Neural progenitor cell (in vitro differentiated cells): ENCODE measurements around the gene INKA2.

Source experiments
- CTCF ChIP-seq: fragments of 200-600 bp; sonication (generic); IDR thresholded peaks from 2 replicates; pipeline ENCODE4 v1.5.1; 2017; ENCODE audit warnings: antibody characterized with exemption, mild to moderate bottlenecking
- EZH2 ChIP-seq: fragments of 200-600 bp; sonication (generic); IDR thresholded peaks from 2 replicates; pipeline ENCODE4 v1.6.1; 2017; ENCODE audit warnings: antibody characterized with exemption, mild to moderate bottlenecking, moderate library complexity

- TF ChIP-seq CTCF (no peak), EZH2 (no peak)
These were observed 6.7 kb upstream of the INKA2 start for GRCh38 chr1:111745675-111746613.
